OCI-LY7 (cell line): ENCODE measurements around the gene MTHFD1. TPM values are rescaled to one million over a fixed set of nuclear protein-coding genes. Genes with fewer than 3 reads are reported as not detected.

Experiments used
- BruUV-seq: library from RNA; stranded (reverse); fragments of 400-500 nt; replicated peaks from 2 replicates; lab custom pipeline; 2021; lab: Mats Ljungman, UMichigan
- CTCF ChIA-PET: fragments of 300-600 bp; sonication (Branson Sonifier 250); formaldehyde crosslinking; loops from one replicate; lab custom pipeline; 2022; ENCODE audit warnings: antibody characterized with exemption; ENCODE audit not compliant: unreplicated experiment; lab: Charles Lee
- POLR2A ChIA-PET: fragments of 300-600 bp; sonication (Branson Sonifier 250); formaldehyde crosslinking; loops from one replicate; lab custom pipeline; 2022; ENCODE audit warnings: antibody characterized with exemption; lab: Charles Lee
- DNase-seq: peaks from one replicate; pipeline ENCODE4 v3.0.0-alpha.2; 2015; ENCODE audit warnings: low spot score
- H2AFZ ChIP-seq: fragments of 200-600 bp; sonication (generic), shearing (Covaris generic); 2 replicates; pipeline ENCODE4 v1.6.1; 2014; ENCODE audit warnings: mild to moderate bottlenecking, antibody characterized with exemption, low read length, moderate library complexity
- H3K27ac ChIP-seq: fragments of 200-600 bp; sonication (generic); 2 replicates; pipeline ENCODE4 v1.5.1; 2014; ENCODE audit warnings: mixed run types, low read depth, mild to moderate bottlenecking, moderate library complexity, low read length, inconsistent platforms; ENCODE audit not compliant: poor library complexity, severe bottlenecking
- H3K36me3 ChIP-seq: fragments of 200-600 bp; sonication (generic); 2 replicates; pipeline ENCODE4 v1.6.1; 2014; ENCODE audit warnings: mild to moderate bottlenecking, antibody characterized with exemption, low read length, moderate library complexity, mixed read lengths; ENCODE audit not compliant: insufficient read depth
- H3K4me1 ChIP-seq: fragments of 200-600 bp; sonication (generic); 2 replicates; pipeline ENCODE4 v1.5.1; 2014; ENCODE audit warnings: mild to moderate bottlenecking, low read length; ENCODE audit not compliant: insufficient read depth, poor library complexity, severe bottlenecking
- H3K4me2 ChIP-seq: fragments of 200-600 bp; sonication (generic); 2 replicates; pipeline ENCODE4 v1.6.1; 2014; ENCODE audit warnings: mild to moderate bottlenecking, low read length
- H3K4me3 ChIP-seq: fragments of 200-600 bp; sonication (generic); 2 replicates; pipeline ENCODE4 v1.5.1; 2014; ENCODE audit warnings: mild to moderate bottlenecking, low read depth, low read length; ENCODE audit not compliant: poor library complexity, severe bottlenecking
- H3K79me2 ChIP-seq: fragments of 200-600 bp; sonication (generic); 2 replicates; pipeline ENCODE4 v1.6.1; 2016; ENCODE audit warnings: low read depth, mild to moderate bottlenecking, low read length, moderate library complexity, mixed read lengths; ENCODE audit not compliant: insufficient read depth
- H3K9me2 ChIP-seq: fragments of 200-600 bp; sonication (generic); 2 replicates; pipeline ENCODE4 v1.6.1; 2016; ENCODE audit warnings: mild to moderate bottlenecking, low read length, mixed read lengths; ENCODE audit not compliant: insufficient read depth
- H3K9me3 ChIP-seq: fragments of 200-600 bp; sonication (generic); 2 replicates; pipeline ENCODE4 v1.6.1; 2014; ENCODE audit warnings: mild to moderate bottlenecking, mixed run types, low read length, mixed read lengths
- H4K20me1 ChIP-seq: fragments of 200-600 bp; sonication (generic); 2 replicates; pipeline ENCODE4 v1.6.1; 2014; ENCODE audit warnings: mild to moderate bottlenecking, antibody characterized with exemption, low read length, moderate library complexity, mixed read lengths; ENCODE audit not compliant: insufficient read depth
- CTCF ChIP-seq: fragments of 200-600 bp; sonication (generic); conservative IDR thresholded peaks from 2 replicates; pipeline ENCODE4 v1.5.1; 2014; ENCODE audit warnings: mild to moderate bottlenecking, antibody characterized with exemption, low read length, moderate library complexity, mixed read lengths
- EZH2phosphoT487 ChIP-seq: fragments of 200-600 bp; sonication (generic); IDR thresholded peaks from 2 replicates; pipeline ENCODE4 v1.6.1; 2018; ENCODE audit warnings: low read depth, borderline replicate concordance, mild to moderate bottlenecking, mixed run types, antibody characterized with exemption, low read length, moderate library complexity, mixed read lengths
- intact Hi-C: fragments of 100-400 bp; cut with micrococcal nuclease; formaldehyde crosslinking; loops from one replicate; pipeline ENCODE4 v1.10.0; 2022; ENCODE audit not compliant: unreplicated experiment
- total RNA-seq, 2 experiments: library from RNA; depleted of rRNA in 1 of 2; stranded (reverse); fragments of >200 nt in 1 of 2; shearing (Covaris generic) in 1 of 2; gene quantifications; 2 replicates each; pipeline ENCODE4 v1.2.3, GENCODE V29; 2014 to 2022

MTHFD1 gene
- total RNA-seq, 2 experiments from 2014 or later: 73.7 to 163 TPM

DNA sequence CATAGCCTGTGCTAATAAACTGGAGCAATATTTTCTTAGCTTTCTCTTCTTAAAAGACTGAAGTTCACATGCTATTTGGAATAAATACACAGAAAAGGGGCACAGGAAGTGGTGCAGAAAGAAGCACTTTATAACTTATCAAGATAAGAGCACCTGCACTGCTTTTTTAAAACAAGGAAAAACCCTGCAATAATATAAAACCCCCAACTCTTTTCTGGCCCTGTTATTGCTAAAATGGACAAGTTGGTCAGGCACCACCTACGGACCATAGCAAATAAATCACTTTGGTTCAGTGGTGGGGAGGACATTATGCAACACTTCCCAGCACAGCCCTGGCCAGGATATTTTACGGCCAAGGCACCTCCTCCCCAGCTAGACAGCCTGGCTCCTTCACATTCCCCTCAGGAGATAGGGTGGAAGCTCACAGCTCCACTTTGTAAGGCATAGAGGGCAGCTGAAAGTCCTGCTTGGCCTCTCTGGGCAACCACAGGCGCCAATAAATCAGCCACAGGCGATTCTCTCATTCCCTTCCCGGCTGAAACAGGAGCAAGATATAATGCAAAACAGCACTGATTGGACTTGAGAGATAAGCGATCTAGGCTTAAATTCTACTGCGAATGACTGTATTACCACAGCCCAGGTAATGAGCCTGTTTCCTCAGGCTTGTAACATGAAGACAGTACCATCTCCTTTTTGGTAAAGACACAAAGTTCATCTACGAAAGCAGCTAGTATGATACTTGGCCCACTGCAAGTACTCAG, 113.4 kb downstream of the MTHFD1 start:
- H3K9me3 ChIP-seq: no peaks in the 10 kb centered on the region
- peaks cover 32% of the 10 kb centered on the region for H3K36me3 ChIP-seq
- intact Hi-C loops: loop anchor here (2.0 to 10.0 kb wide), 4 partner anchors 113 to 777 kb away; partner anchors contain the start of genes MTHFD1, SGPP1 and SYNE2
- no peaks in the 10 kb centered on the region for H3K9me2 ChIP-seq
- H3K27ac ChIP-seq: peak overlapping the region; percentile 96
- peak overlapping the region; percentile 6; the same call in 1 of the 2 replicates for H2AFZ ChIP-seq
- H3K4me3 ChIP-seq: peak overlapping the region; percentile 87
- H3K4me1 ChIP-seq: peaks cover 42% of the 10 kb centered on the region
- H3K4me2 ChIP-seq: peak overlapping the region; percentile 99
- peak; percentile 28 for DNase-seq
- H3K79me2 ChIP-seq: peaks cover 77% of the 10 kb centered on the region
- CTCF ChIA-PET: interaction anchor here (0.9 kb wide), 1 partner anchor 114 kb away, joined by 3 read pairs; no protein-coding TSS in a partner anchor
- BruUV-seq: no TSS peak
- TF ChIP-seq CTCF: no peak
- TF ChIP-seq EZH2phosphoT487: no peak
- peaks cover 24% of the 10 kb centered on the region for H4K20me1 ChIP-seq
- POLR2A ChIA-PET: interaction anchor here (0.5 to 3.1 kb wide), 10 partner anchors 11 to 782 kb away, joined by 3 to 13 read pairs (median 4); partner anchors contain the start of gene MTHFD1

GRCh38 chr14:64502456-64502855, 114.3 kb downstream of the MTHFD1 start:
- POLR2A ChIA-PET: interaction anchor here (0.8 to 3.1 kb wide), 7 partner anchors 9 to 165 kb away, joined by 3 to 13 read pairs (median 4); partner anchors contain the start of gene MTHFD1
- peaks cover 51% of the 10 kb centered on the region for H3K4me1 ChIP-seq

More at GRCh38 chr14:64502456-64502855, 114.3 kb downstream of the MTHFD1 start:
- H3K36me3 ChIP-seq: peaks cover 24% of the 10 kb centered on the region
- peak overlapping the region; percentile 67; the same call in 1 of the 2 replicates for H2AFZ ChIP-seq
- no TSS peak for BruUV-seq
- H3K79me2 ChIP-seq: peaks cover 77% of the 10 kb centered on the region
- peak overlapping the region; percentile 99 for H3K4me2 ChIP-seq
- peak overlapping the region; percentile 87 for H3K4me3 ChIP-seq
- TF ChIP-seq CTCF: no peak
- no peak for TF ChIP-seq EZH2phosphoT487
- peak; percentile 48 for DNase-seq
- no peaks in the 10 kb centered on the region for H3K9me3 ChIP-seq
- intact Hi-C loops: loop anchor here (2.0 to 10.0 kb wide), 4 partner anchors 114 to 778 kb away; partner anchors contain the start of genes MTHFD1, SGPP1 and SYNE2
- CTCF ChIA-PET: interaction anchor here (1.0 to 1.1 kb wide), 2 partner anchors 9 to 11 kb away, joined by 3 to 4 read pairs; no protein-coding TSS in a partner anchor
- peaks cover 28% of the 10 kb centered on the region for H4K20me1 ChIP-seq
- no peaks in the 10 kb centered on the region for H3K9me2 ChIP-seq
- peak overlapping the region; percentile 96 for H3K27ac ChIP-seq
